22Rv1 (cell line): ENCODE data around the gene PRKCB.

Experiments
- ZFX ChIP-seq: fragments of 450-650 bp; IDR thresholded peaks from 2 replicates; pipeline ENCODE4 v1.6.1; 2017; ENCODE audit warnings: antibody characterized with exemption, borderline replicate concordance
- TF ChIP-seq, protein P1 (sequence below): fragments of 450-650 bp; IDR thresholded peaks from 2 replicates; pipeline ENCODE4 v1.5.1; 2017; ENCODE audit warnings: mild to moderate bottlenecking

DNA sequence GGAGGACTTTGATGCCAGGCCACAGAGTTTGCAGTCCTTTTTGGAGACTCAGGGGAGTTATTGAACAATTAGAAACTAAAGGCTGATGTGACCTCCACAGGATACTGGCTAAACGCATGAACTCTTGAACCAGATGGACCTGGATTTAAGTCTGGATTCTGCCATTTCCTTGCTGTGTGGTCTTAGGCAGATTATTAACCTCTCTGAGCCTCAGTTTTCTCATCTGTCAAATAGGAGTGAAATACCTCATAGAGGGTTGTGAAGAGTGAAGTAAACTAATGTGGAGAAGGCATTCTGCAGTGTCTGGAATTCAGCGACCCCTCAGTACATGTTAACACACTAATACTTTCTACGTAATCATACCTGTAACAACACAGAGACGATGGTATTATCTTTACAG is 93.5 kb downstream of the PRKCB start:
- TF ChIP-seq, protein P1, sequence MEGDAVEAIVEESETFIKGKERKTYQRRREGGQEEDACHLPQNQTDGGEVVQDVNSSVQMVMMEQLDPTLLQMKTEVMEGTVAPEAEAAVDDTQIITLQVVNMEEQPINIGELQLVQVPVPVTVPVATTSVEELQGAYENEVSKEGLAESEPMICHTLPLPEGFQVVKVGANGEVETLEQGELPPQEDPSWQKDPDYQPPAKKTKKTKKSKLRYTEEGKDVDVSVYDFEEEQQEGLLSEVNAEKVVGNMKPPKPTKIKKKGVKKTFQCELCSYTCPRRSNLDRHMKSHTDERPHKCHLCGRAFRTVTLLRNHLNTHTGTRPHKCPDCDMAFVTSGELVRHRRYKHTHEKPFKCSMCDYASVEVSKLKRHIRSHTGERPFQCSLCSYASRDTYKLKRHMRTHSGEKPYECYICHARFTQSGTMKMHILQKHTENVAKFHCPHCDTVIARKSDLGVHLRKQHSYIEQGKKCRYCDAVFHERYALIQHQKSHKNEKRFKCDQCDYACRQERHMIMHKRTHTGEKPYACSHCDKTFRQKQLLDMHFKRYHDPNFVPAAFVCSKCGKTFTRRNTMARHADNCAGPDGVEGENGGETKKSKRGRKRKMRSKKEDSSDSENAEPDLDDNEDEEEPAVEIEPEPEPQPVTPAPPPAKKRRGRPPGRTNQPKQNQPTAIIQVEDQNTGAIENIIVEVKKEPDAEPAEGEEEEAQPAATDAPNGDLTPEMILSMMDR: no peak
- no peak for TF ChIP-seq ZFX
